ENCODE data around the gene FANCD2.
"Not testable (repeated sequence)": the region's sequence is repeated elsewhere in the genome, so short reads cannot be mapped to it uniquely, and the experiment has no call there.

DNA sequence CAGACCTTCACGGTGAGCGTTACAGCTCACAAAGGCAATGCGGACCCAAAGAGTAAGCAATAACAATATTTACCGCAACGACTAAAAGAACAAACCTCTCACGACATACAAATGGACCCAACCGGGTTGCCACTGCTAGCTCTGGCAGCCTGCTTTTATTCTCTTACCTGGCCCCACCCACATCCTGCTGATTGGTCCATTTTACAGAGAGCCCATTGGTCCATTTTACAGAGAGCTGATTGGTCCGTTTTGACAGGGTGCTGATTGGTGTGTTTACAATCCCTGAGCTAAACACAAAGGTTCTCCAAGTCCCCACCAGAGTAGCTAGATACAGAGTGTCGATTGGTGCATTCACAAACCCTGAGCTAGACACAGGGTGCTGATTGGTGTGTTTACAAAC is 109.6 kb downstream of the FANCD2 start:
- TF ChIP-seq POLR2AphosphoS5, POLR2A (IDR thresholded peaks at IDR 0.05; ENCODE audit: low read depth, low read length): not testable (repeated sequence)

All from GM12892 (cell line).